IPS-20b (cell line): Measurements from ENCODE around the gene SCN2B.

ENCODE experiments used
- H3K27ac ChIP-seq: one replicate; pipeline ENCODE4 v1.5.1; 2013; ENCODE audit warnings: low read length
- H3K27me3 ChIP-seq: 2 replicates; pipeline ENCODE4 v1.6.1; 2013; ENCODE audit warnings: mild to moderate bottlenecking, low read length, inconsistent platforms; ENCODE audit not compliant: insufficient read depth
- H3K36me3 ChIP-seq: 2 replicates; pipeline ENCODE4 v1.6.1; 2013; ENCODE audit warnings: low read depth, mild to moderate bottlenecking, inconsistent platforms, low read length, moderate library complexity; ENCODE audit not compliant: insufficient read depth
- H3K4me1 ChIP-seq: 2 replicates; pipeline ENCODE4 v1.6.1; 2013; ENCODE audit warnings: mild to moderate bottlenecking, control low read depth, inconsistent platforms, low read length, moderate library complexity; ENCODE audit not compliant: insufficient read depth
- H3K4me3 ChIP-seq: 2 replicates; pipeline ENCODE4 v1.5.1; 2013; ENCODE audit warnings: mild to moderate bottlenecking, low read length, inconsistent platforms
- H3K9ac ChIP-seq: 2 replicates; pipeline ENCODE4 v1.6.1; 2013; ENCODE audit warnings: low read depth, mild to moderate bottlenecking, inconsistent platforms, low read length, moderate library complexity
- H3K9me3 ChIP-seq: 2 replicates; pipeline ENCODE4 v1.6.1; 2013; ENCODE audit warnings: mild to moderate bottlenecking, low read depth, low read length, inconsistent platforms; ENCODE audit not compliant: insufficient read depth

SCN2B gene

DNA sequence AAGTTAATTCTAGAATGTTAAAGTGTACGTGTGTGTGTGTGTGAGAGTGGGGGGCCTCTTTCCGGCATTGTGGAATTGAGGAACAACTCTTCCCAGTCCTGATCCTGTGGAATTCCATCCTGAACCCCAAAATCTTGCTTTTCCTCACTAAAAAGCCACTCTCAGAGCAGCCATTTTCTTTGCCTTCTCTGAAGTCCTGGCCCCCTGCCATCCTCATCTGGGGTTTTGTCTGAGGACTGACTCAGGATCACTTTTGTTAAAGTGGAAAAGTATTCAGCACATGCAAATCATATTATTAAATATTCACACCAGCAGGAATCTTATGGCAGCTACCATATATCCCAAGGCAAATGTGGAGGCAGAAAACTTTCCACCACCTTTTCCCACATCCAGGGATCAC, 27.6 kb downstream of the SCN2B start:
- Histone ChIP-seq H3K27ac (no peak overlapping the region), H3K27me3 (peaks cover 94% of the 10 kb centered on the region), H3K9me3 (no peaks in the 10 kb centered on the region), H3K4me1 (peaks cover 7% of the 10 kb centered on the region; the same call in 1 of the 2 replicates), H3K36me3 (no peaks in the 10 kb centered on the region), H3K9ac (no peak overlapping the region), H3K4me3 (no peak overlapping the region)

DNA sequence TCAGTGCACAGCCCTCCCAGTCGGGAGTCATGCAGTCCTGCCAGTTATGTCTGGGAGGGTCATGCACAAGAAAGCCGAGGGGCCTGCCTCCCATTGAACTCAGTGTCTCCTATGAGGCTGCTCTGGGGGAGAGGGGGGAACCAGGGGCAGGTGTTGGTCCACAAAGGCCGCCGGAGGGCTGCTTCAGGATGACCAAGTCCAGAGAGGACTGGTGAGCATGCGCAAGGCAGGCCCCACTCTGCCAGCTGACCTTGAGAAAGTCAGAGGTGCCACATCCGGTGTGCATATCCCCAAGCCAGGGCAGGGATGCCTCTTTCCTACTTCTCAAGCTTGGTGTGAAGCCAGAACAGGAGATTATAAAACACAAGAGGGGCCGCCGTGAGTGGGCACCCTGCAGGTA, 28.2 kb downstream of the SCN2B start:
- H3K4me3 ChIP-seq = no peak overlapping the region
- H3K9ac ChIP-seq = no peak overlapping the region
- peaks cover 94% of the 10 kb centered on the region for H3K27me3 ChIP-seq

GRCh38 chr11:118147502-118147901, 28.9 kb downstream of the SCN2B start:
- H3K9ac ChIP-seq = no peak overlapping the region
- no peaks in the 10 kb centered on the region for H3K36me3 ChIP-seq
- peaks cover 3% of the 10 kb centered on the region; the same call in 1 of the 2 replicates for H3K4me1 ChIP-seq
- H3K27me3 ChIP-seq = peaks cover 95% of the 10 kb centered on the region
- no peak overlapping the region for H3K27ac ChIP-seq
- no peak overlapping the region for H3K4me3 ChIP-seq
- H3K9me3 ChIP-seq = no peaks in the 10 kb centered on the region

More for the DNA sequence above, 28.2 kb downstream of the SCN2B start:
- Histone ChIP-seq H3K36me3 (no peaks in the 10 kb centered on the region), H3K4me1 (peaks cover 3% of the 10 kb centered on the region; the same call in 1 of the 2 replicates), H3K27ac (no peak overlapping the region), H3K9me3 (no peaks in the 10 kb centered on the region)

- peak overlapping the region; percentile 73; the same call in 1 of the 2 replicates for H3K4me3 ChIP-seq
- peaks cover 1% of the 10 kb centered on the region; the same call in 1 of the 2 replicates for H3K4me1 ChIP-seq
- H3K27me3 ChIP-seq = peaks cover 93% of the 10 kb centered on the region
- H3K27ac ChIP-seq = no peak overlapping the region
- H3K9me3 ChIP-seq = no peaks in the 10 kb centered on the region
- no peaks in the 10 kb centered on the region for H3K36me3 ChIP-seq
- H3K9ac ChIP-seq = no peak overlapping the region
These were observed 29.9 kb downstream of the SCN2B start for GRCh38 chr11:118146554-118146953.

GRCh38 chr11:118145285-118146227, 30.9 kb downstream of the SCN2B start:
- Histone ChIP-seq H3K9me3 (no peaks in the 10 kb centered on the region), H3K9ac (no peak overlapping the region), H3K27ac (no peak overlapping the region), H3K4me1 (no peaks in the 10 kb centered on the region; the same call in 1 of the 2 replicates), H3K27me3 (peaks cover 83% of the 10 kb centered on the region), H3K36me3 (no peaks in the 10 kb centered on the region), H3K4me3 (peak overlapping the region; percentile 73)

- H3K4me1 ChIP-seq = no peaks in the 10 kb centered on the region; the same call in 1 of the 2 replicates
- H3K27ac ChIP-seq = no peak overlapping the region
- H3K27me3 ChIP-seq = peaks cover 74% of the 10 kb centered on the region
- H3K36me3 ChIP-seq = no peaks in the 10 kb centered on the region
- H3K9ac ChIP-seq = no peak overlapping the region
- H3K4me3 ChIP-seq = no peak overlapping the region; the same call in 1 of the 2 replicates
- H3K9me3 ChIP-seq = no peaks in the 10 kb centered on the region
These were observed 31.9 kb downstream of the SCN2B start for GRCh38 chr11:118144301-118145268.

DNA sequence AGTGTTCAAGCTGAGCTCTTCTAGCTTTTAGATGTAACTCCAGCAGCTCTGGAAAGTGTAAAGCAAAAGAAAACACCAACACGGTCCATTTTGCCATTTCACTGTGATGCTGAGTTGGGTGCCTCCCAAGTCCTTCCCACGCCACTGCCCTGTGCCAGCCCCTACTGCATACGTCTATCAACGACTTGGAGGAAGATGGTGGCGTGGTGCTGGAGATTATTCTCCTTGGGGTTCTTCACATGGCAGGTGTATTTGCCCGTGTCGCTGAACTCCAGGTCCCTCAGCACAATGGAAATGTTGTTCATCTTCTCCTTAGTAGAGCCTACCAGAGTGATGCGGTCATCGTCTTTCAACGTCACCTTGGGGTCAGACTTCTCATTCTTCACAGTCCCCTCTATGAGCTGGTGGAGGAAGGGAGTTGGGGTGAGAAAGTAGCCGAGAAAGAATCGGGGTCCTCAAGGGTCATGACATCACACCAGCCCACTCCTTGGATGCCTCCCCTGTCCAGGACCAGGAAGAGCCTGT, 32.7 kb downstream of the SCN2B start:
- no peaks in the 10 kb centered on the region for H3K36me3 ChIP-seq
- no peak overlapping the region for H3K27ac ChIP-seq
- no peaks in the 10 kb centered on the region; the same call in 1 of the 2 replicates for H3K4me1 ChIP-seq
- H3K4me3 ChIP-seq = no peak overlapping the region
- H3K9ac ChIP-seq = no peak overlapping the region
- H3K9me3 ChIP-seq = no peaks in the 10 kb centered on the region
- peaks cover 65% of the 10 kb centered on the region for H3K27me3 ChIP-seq

DNA sequence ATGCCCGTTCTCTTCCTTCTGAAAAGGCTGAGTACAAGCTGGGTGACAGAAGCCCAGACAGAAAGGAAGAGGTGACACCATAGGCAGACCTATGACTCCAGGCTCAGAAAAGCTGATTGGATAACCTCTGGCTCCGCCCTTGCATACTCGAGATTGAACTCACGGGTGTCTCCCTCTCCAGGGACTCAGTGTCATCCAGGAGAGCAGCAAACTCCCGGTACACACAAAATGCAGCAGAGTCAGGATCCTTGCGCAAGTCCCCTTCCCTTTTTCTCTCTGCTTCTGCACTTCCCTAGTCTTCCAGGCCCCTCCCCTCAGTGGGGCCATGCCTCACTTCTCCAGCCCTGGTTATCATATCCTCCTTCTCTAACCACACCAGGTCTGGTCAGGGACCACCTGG, 33.6 kb downstream of the SCN2B start:
- Histone ChIP-seq H3K4me3 (0 out of 2 replicates have a peak overlapping the region, but pooled peaks have one; percentile 23), H3K9me3 (no peaks in the 10 kb centered on the region), H3K9ac (no peak overlapping the region), H3K36me3 (no peaks in the 10 kb centered on the region), H3K27ac (no peak overlapping the region), H3K4me1 (no peaks in the 10 kb centered on the region), H3K27me3 (peaks cover 60% of the 10 kb centered on the region)

- Histone ChIP-seq H3K36me3 (no peaks in the 10 kb centered on the region), H3K9me3 (no peaks in the 10 kb centered on the region), H3K27ac (no peak overlapping the region), H3K9ac (no peak overlapping the region), H3K27me3 (peaks cover 52% of the 10 kb centered on the region), H3K4me1 (no peaks in the 10 kb centered on the region), H3K4me3 (no peak overlapping the region)
These were observed 34.4 kb downstream of the SCN2B start for GRCh38 chr11:118142081-118142480.

DNA sequence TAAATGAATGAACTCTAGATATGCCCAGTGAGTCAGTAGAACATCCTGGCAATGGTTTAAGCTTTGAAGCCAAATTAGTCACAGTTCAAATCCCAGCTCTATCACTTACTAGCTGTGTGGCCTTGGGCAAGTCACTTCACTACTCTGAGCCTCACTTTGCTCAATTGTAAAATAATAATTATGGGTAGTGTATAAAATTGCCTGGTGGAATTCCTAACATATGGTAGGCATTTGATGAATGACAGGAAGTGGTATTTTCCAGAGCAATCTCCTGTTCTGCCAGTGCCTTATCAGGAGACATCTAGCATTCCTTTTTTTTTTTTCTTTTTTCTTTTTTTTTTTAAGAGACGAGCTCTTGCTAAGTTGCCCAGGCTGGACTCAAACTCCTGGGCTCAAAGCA, 36.9 kb downstream of the SCN2B start:
- peaks cover 32% of the 10 kb centered on the region for H3K27me3 ChIP-seq
- no peaks in the 10 kb centered on the region for H3K4me1 ChIP-seq
- no peaks in the 10 kb centered on the region for H3K9me3 ChIP-seq
- H3K27ac ChIP-seq = no peak overlapping the region
- no peak overlapping the region for H3K4me3 ChIP-seq
- H3K36me3 ChIP-seq = no peaks in the 10 kb centered on the region
- H3K9ac ChIP-seq = no peak overlapping the region

DNA sequence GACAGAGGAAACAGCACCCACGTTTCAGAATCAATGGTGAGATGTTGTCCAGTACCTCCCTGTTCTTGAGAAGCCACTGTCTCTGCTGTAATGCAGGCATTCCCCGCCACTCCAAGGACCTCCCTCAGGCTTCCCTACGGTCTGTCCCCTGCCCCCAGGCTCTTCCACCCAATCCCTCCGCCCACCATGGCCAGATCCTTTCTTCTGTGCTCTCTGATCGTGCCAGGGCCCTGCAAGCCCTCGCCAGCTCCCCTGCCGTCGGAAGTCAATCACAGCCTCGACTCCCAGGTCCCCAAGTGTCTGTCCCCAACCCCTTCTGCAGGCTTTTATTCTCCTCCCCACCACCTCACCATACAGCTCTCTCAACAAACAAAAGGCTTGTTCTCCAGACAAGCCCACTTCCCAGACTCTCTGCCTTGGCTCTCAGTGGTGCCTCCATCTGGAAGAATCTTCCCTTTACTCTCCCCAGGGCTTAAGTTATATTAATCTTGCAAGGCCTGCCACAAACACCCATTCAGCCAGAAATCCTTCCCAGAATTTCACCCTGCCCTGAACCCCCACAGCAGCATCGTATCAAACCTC, 37.5 kb downstream of the SCN2B start:
- no peak overlapping the region for H3K27ac ChIP-seq
- H3K27me3 ChIP-seq = peaks cover 26% of the 10 kb centered on the region
- H3K4me3 ChIP-seq = no peak overlapping the region
- H3K4me1 ChIP-seq = no peaks in the 10 kb centered on the region
- H3K9ac ChIP-seq = no peak overlapping the region
- H3K9me3 ChIP-seq = no peaks in the 10 kb centered on the region
- no peaks in the 10 kb centered on the region for H3K36me3 ChIP-seq
